Measurements from ENCODE around the gene ADD3. TPM values are rescaled to one million over a fixed set of nuclear protein-coding genes. Genes with fewer than 3 reads are reported as not detected.

Gene ADD3
- polyA plus RNA-seq, 1 experiment = 192 TPM

DNA sequence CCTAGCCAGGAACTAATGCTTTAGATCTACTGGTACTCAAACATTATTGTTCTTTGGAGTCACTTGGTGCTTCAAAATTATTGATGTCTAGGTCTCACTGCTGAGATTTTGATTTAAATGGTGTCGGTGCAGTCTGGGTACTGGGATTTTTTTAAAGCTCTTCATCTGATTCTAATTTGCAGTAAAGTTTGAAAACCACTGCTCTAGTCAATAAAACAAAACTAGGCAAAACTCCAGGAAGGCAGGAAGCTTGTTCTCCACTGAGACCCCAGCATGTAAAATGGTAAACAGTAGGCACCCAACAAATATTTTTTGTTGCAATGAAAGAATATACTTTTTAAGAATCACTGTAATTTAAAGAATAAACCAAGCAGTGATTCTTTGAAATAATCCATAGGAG lies 49.7 kb downstream of the ADD3 start:
- TF ChIP-seq, protein P1, sequence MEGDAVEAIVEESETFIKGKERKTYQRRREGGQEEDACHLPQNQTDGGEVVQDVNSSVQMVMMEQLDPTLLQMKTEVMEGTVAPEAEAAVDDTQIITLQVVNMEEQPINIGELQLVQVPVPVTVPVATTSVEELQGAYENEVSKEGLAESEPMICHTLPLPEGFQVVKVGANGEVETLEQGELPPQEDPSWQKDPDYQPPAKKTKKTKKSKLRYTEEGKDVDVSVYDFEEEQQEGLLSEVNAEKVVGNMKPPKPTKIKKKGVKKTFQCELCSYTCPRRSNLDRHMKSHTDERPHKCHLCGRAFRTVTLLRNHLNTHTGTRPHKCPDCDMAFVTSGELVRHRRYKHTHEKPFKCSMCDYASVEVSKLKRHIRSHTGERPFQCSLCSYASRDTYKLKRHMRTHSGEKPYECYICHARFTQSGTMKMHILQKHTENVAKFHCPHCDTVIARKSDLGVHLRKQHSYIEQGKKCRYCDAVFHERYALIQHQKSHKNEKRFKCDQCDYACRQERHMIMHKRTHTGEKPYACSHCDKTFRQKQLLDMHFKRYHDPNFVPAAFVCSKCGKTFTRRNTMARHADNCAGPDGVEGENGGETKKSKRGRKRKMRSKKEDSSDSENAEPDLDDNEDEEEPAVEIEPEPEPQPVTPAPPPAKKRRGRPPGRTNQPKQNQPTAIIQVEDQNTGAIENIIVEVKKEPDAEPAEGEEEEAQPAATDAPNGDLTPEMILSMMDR (IDR thresholded peaks at IDR 0.05; ENCODE audit: low read depth, low read length) = no peak
- Histone ChIP-seq H3K27me3 (ENCODE audit: control insufficient read depth, insufficient read depth, low read length) (no peaks in the 10 kb centered on the region), H3K9me3 (ENCODE audit: control insufficient read depth, insufficient read depth, low read length) (no peaks in the 10 kb centered on the region), H3K27ac (ENCODE audit: low read depth, low read length) (no peak overlapping the region), H3K4me3 (ENCODE audit: low read depth, low read length) (no peak overlapping the region)
- DNase-seq (ENCODE audit: low read depth, low spot score) = no peak
- CTCF ChIA-PET = interaction anchor here (4.1 kb wide), 1 partner anchor 173 kb away, joined by 20 read pairs; no protein-coding TSS in a partner anchor
- POLR2A ChIA-PET = no interaction called here

GRCh38 chr10:110058212-110058611 lies 50.4 kb downstream of the ADD3 start:
- H3K27me3 ChIP-seq (ENCODE audit: control insufficient read depth, insufficient read depth, low read length) = no peaks in the 10 kb centered on the region
- POLR2A ChIA-PET = no interaction called here
- TF ChIP-seq, protein P1 (IDR thresholded peaks at IDR 0.05; ENCODE audit: low read depth, low read length) = no peak
- DNase-seq (ENCODE audit: low read depth, low spot score) = no peak
- H3K4me3 ChIP-seq (ENCODE audit: low read depth, low read length) = no peak overlapping the region
- CTCF ChIA-PET = interaction anchor here (0.6 to 4.1 kb wide), 3 partner anchors 11 to 174 kb away, joined by 3 to 20 read pairs (median 3); no protein-coding TSS in a partner anchor
- H3K9me3 ChIP-seq (ENCODE audit: control insufficient read depth, insufficient read depth, low read length) = no peaks in the 10 kb centered on the region
- no peak overlapping the region for H3K27ac ChIP-seq (ENCODE audit: low read depth, low read length)

GRCh38 chr10:110059925-110060324 lies 52.1 kb downstream of the ADD3 start:
- Histone ChIP-seq H3K9me3 (ENCODE audit: control insufficient read depth, insufficient read depth, low read length) (no peaks in the 10 kb centered on the region), H3K27ac (ENCODE audit: low read depth, low read length) (no peak overlapping the region), H3K27me3 (ENCODE audit: control insufficient read depth, insufficient read depth, low read length) (no peaks in the 10 kb centered on the region), H3K4me3 (ENCODE audit: low read depth, low read length) (no peak overlapping the region)
- TF ChIP-seq, protein P1 (IDR thresholded peaks at IDR 0.05; ENCODE audit: low read depth, low read length) = no peak
- no peak for DNase-seq (ENCODE audit: low read depth, low spot score)
- POLR2A ChIA-PET = no interaction called here
- CTCF ChIA-PET = interaction anchor here (0.6 to 4.1 kb wide), 3 partner anchors 29 to 176 kb away, joined by 3 to 20 read pairs (median 3); no protein-coding TSS in a partner anchor

DNA sequence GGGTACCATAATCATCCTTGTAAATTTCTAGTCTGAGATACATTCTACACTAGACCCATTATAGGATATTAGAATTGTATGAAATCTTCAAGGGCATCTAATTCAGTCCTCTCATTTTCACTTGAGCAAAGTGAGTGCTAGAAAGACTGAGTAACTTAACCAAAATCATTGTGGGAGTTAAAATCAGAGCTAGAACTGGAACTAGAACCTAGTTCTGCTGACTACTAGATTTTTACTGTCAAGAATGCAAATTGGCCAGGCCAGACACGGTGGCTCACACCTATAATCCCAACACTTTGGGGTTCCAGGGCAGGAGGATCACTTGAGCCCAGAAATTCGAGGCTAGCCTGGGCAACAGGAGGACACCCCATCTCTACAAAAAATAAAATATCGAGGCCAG lies 53.9 kb downstream of the ADD3 start:
- no peak overlapping the region for H3K4me3 ChIP-seq (ENCODE audit: low read depth, low read length)
- no peak for DNase-seq (ENCODE audit: low read depth, low spot score)
- no peaks in the 10 kb centered on the region for H3K9me3 ChIP-seq (ENCODE audit: control insufficient read depth, insufficient read depth, low read length)
- no peak overlapping the region for H3K27ac ChIP-seq (ENCODE audit: low read depth, low read length)
- CTCF ChIA-PET = interaction anchor here (0.7 kb wide), 1 partner anchor 177 kb away, joined by 3 read pairs; no protein-coding TSS in a partner anchor
- TF ChIP-seq, protein P1 (IDR thresholded peaks at IDR 0.05; ENCODE audit: low read depth, low read length) = no peak
- POLR2A ChIA-PET = no interaction called here
- H3K27me3 ChIP-seq (ENCODE audit: control insufficient read depth, insufficient read depth, low read length) = no peaks in the 10 kb centered on the region

DNA sequence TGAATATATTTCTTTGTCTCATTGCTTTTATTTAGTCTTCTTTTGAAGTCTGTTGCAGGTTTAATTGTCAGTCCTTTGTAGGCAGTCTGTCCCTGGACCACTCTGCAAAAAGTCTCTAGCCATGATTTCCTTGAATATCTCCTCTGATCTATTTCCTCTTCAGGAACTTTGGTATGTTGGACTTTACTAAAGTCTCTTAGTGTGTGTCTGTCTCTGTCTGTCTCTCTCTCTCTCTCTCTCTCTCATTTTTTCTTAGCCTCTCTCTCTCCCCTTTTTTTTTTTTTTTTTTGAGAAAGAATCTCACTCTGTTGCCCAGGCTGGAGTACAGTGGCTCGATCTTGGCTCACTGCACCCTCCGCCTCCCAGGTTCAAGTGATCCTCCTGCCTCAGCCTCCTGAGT lies 57.5 kb downstream of the ADD3 start:
- H3K27me3 ChIP-seq (ENCODE audit: control insufficient read depth, insufficient read depth, low read length) = no peaks in the 10 kb centered on the region
- ChIA-PET POLR2A (no interaction called here), CTCF (interaction anchor here (0.9 kb wide), 1 partner anchor 181 kb away, joined by 3 read pairs; no protein-coding TSS in a partner anchor)

More for the DNA sequence above, 57.5 kb downstream of the ADD3 start:
- H3K27ac ChIP-seq (ENCODE audit: low read depth, low read length) = no peak overlapping the region
- no peaks in the 10 kb centered on the region for H3K9me3 ChIP-seq (ENCODE audit: control insufficient read depth, insufficient read depth, low read length)
- no peak for DNase-seq (ENCODE audit: low read depth, low spot score)
- TF ChIP-seq, protein P1 (IDR thresholded peaks at IDR 0.05; ENCODE audit: low read depth, low read length) = no peak
- no peak overlapping the region for H3K4me3 ChIP-seq (ENCODE audit: low read depth, low read length)
